Naive thymus-derived CD4-positive, alpha-beta T cell (primary cell): ENCODE results near the gene WFDC1. TPM values are rescaled to one million over a fixed set of nuclear protein-coding genes. Genes with fewer than 3 reads are reported as not detected.

Experiments used
- ATAC-seq: fragments of 150-1000 bp; cut with Tn5 transposase; 2 replicates; pipeline ENCODE4 v1.10.0; 2021; ENCODE audit warnings: mild to moderate bottlenecking, moderate library complexity
- CTCF ChIA-PET: fragments of 350-600 bp; sonication (Branson Sonifier 250); formaldehyde crosslinking; loops from one replicate; lab custom pipeline; 2021; ENCODE audit warnings: antibody characterized with exemption; lab: Charles Lee
- POLR2A ChIA-PET: fragments of 350-600 bp; sonication (Branson Sonifier 250); formaldehyde crosslinking; loops from one replicate; lab custom pipeline; 2021; ENCODE audit warnings: antibody characterized with exemption, inconsistent platforms; lab: Charles Lee
- DNase-seq, 9 donors: peaks; one replicate each; pipeline versions ENCODE4 v3.0.0 to v3.0.0-alpha.2; 2020 to 2022; ENCODE audit warnings: mixed read lengths in 1 of 9
- H3K27ac ChIP-seq: one replicate; pipeline ENCODE4 v1.7.0; 2013; ENCODE audit warnings: mild to moderate bottlenecking, low read depth, low read length, moderate library complexity
- H3K27me3 ChIP-seq, 2 donors: one replicate each; pipeline ENCODE4 v1.7.0; 2013; ENCODE audit warnings: low read length in 2 of 2, mild to moderate bottlenecking in 2 of 2, moderate library complexity in 2 of 2; ENCODE audit not compliant: control insufficient read depth in 2 of 2, insufficient read depth in 2 of 2
- H3K36me3 ChIP-seq, 3 experiments: 1 replicate in 2 of 3; 2 replicates in 1 of 3; pipeline ENCODE4 v1.7.0; 2013; ENCODE audit warnings: low read length in 3 of 3, mild to moderate bottlenecking in 3 of 3, moderate library complexity in 1 of 3; ENCODE audit not compliant: insufficient read depth in 3 of 3, control insufficient read depth in 2 of 3
- H3K4me1 ChIP-seq, 2 donors: one replicate each; pipeline ENCODE4 v1.7.0; 2013; ENCODE audit warnings: low read length in 2 of 2, mild to moderate bottlenecking in 2 of 2, moderate library complexity in 1 of 2; ENCODE audit not compliant: control insufficient read depth in 2 of 2, insufficient read depth in 2 of 2
- H3K4me3 ChIP-seq: 2 replicates; pipeline ENCODE4 v1.7.0; 2013; ENCODE audit warnings: mild to moderate bottlenecking, low read length
- H3K9me3 ChIP-seq, 3 experiments: 1 replicate in 2 of 3; 2 replicates in 1 of 3; pipeline ENCODE4 v1.7.0; 2013; ENCODE audit warnings: low read length in 3 of 3; ENCODE audit not compliant: control insufficient read depth in 2 of 3
- H3K27ac Mint-ChIP-seq, 9 donors: one replicate each; pipeline ENCODE4 v1.8.0; 2020 to 2022; ENCODE audit warnings: mixed read lengths in 9 of 9, mild to moderate bottlenecking in 8 of 9, moderate library complexity in 5 of 9, inconsistent platforms in 2 of 9
- H3K27me3 Mint-ChIP-seq, 5 donors: one replicate each; pipeline ENCODE4 v1.8.0; 2021 to 2022; ENCODE audit warnings: mixed read lengths in 5 of 5, mild to moderate bottlenecking in 1 of 5
- H3K36me3 Mint-ChIP-seq, 5 donors: one replicate each; pipeline ENCODE4 v1.8.0; 2020 to 2022; ENCODE audit warnings: mixed read lengths in 5 of 5, mild to moderate bottlenecking in 3 of 5, inconsistent platforms in 1 of 5
- H3K4me1 Mint-ChIP-seq, 7 donors: one replicate each; pipeline ENCODE4 v1.8.0; 2020 to 2022; ENCODE audit warnings: mixed read lengths in 7 of 7, mild to moderate bottlenecking in 3 of 7, inconsistent platforms in 1 of 7
- H3K4me3 Mint-ChIP-seq, 10 donors: one replicate each; pipeline ENCODE4 v1.8.0; 2020 to 2022; ENCODE audit warnings: mild to moderate bottlenecking in 10 of 10, mixed read lengths in 10 of 10, moderate library complexity in 6 of 10, inconsistent platforms in 2 of 10
- H3K9me3 Mint-ChIP-seq, 11 donors: one replicate each; pipeline ENCODE4 v1.8.0; 2020 to 2022; ENCODE audit warnings: mixed read lengths in 11 of 11, mild to moderate bottlenecking in 4 of 11, inconsistent platforms in 1 of 11, moderate library complexity in 1 of 11
- intact Hi-C, 2 donors: fragments of 100-400 bp; cut with micrococcal nuclease; formaldehyde crosslinking; loops; one replicate each; pipeline ENCODE4 v1.15.1; 2023
- polyA plus RNA-seq, 2 donors: library from polyadenylated mRNA; unstranded; fragments of 300-500 nt; fragmentation: Illumina TruSeq; gene quantifications; one replicate each; pipeline ENCODE4 v1.2.3, GENCODE V29; 2021
- total RNA-seq, 6 experiments: library from RNA in 5 of 6; stranded (reverse) in 5 of 6; gene quantifications; 1 replicate in 5 of 6; 2 replicates in 1 of 6; pipeline ENCODE4 v1.2.3 and lab custom pipeline; 2021 to 2026

Gene WFDC1
- total and polyA plus RNA-seq, 7 experiments from 2014 or later: not detected

DNA sequence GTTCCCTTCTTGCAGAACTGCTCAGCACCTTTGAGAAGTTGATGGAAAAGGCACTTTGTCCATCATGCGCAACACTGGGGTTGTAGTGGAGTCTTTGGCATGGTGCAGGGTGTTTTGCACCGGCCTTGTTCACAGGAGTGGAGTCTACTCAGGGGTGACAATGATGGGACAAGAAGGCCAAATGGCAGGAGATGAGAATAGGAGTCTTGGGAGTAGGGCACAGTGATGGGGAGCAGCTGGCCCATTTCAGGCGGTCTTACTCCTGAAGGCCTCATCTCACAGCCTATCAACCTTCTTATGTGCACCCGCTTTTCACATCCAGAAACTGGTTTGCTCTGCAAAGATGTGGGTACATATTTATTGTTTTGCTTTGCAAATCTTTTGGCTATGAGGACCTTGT, 41.5 kb upstream of the WFDC1 start:
- Histone ChIP-seq H3K4me1 (no peaks in the 10 kb centered on the region), H3K27me3 (no peaks in the 10 kb centered on the region), H3K36me3 (no peaks in the 10 kb centered on the region), H3K9me3 (no peaks in the 10 kb centered on the region), H3K27ac (no peak overlapping the region), H3K4me3 (no peak overlapping the region)
- CTCF ChIA-PET: no interaction called here
- H3K4me1 Mint-ChIP-seq: peaks cover 0 to 1% (median 0%) of the 10 kb centered on the region in 7 donors
- H3K4me3 Mint-ChIP-seq: no peak overlapping the region
- no peaks in the 10 kb centered on the region for H3K36me3 Mint-ChIP-seq
- intact Hi-C loops: no loop called here
- H3K9me3 Mint-ChIP-seq: peaks cover 0 to 7% (median 2%) of the 10 kb centered on the region in 11 donors
- POLR2A ChIA-PET: no interaction called here
- ATAC-seq: no peak
- H3K27me3 Mint-ChIP-seq: peaks cover 5 to 35% (median 30%) of the 10 kb centered on the region in 5 donors
- no peak overlapping the region for H3K27ac Mint-ChIP-seq
- no peak for DNase-seq

DNA sequence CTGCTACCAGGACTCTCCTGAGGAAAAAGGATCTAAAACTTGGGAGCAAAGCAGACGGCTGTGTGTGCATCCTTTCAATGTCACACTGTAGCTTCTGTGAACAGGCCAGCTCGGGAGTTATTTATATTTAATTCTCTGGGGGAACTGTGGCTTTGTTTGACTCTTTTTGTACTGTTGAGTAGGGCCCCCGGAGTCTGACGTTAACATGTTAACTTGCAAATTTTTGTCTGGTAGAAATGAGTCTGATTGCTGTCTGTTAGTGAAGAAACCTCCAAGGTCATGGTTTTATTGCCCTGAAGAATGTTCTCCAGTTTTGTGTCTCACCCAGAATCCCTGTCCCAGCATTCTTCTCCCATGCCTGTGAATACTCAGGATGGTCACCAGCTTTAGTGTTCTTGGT, 40.6 kb upstream of the WFDC1 start:
- Histone ChIP-seq H3K4me3 (no peak overlapping the region), H3K4me1 (no peaks in the 10 kb centered on the region), H3K36me3 (no peaks in the 10 kb centered on the region), H3K27me3 (no peaks in the 10 kb centered on the region), H3K27ac (no peak overlapping the region), H3K9me3 (no peaks in the 10 kb centered on the region)
- intact Hi-C loops: no loop called here
- Mint-ChIP-seq H3K4me3 (no peak overlapping the region), H3K27me3 (peaks cover 5 to 38% (median 30%) of the 10 kb centered on the region in 5 donors), H3K9me3 (peaks cover 0 to 13% (median 3%) of the 10 kb centered on the region in 11 donors), H3K27ac (no peak overlapping the region), H3K4me1 (peaks cover 0 to 1% (median 0%) of the 10 kb centered on the region in 7 donors), H3K36me3 (no peaks in the 10 kb centered on the region)
- DNase-seq: no peak
- ChIA-PET CTCF (no interaction called here), POLR2A (no interaction called here)
- ATAC-seq: no peak

DNA sequence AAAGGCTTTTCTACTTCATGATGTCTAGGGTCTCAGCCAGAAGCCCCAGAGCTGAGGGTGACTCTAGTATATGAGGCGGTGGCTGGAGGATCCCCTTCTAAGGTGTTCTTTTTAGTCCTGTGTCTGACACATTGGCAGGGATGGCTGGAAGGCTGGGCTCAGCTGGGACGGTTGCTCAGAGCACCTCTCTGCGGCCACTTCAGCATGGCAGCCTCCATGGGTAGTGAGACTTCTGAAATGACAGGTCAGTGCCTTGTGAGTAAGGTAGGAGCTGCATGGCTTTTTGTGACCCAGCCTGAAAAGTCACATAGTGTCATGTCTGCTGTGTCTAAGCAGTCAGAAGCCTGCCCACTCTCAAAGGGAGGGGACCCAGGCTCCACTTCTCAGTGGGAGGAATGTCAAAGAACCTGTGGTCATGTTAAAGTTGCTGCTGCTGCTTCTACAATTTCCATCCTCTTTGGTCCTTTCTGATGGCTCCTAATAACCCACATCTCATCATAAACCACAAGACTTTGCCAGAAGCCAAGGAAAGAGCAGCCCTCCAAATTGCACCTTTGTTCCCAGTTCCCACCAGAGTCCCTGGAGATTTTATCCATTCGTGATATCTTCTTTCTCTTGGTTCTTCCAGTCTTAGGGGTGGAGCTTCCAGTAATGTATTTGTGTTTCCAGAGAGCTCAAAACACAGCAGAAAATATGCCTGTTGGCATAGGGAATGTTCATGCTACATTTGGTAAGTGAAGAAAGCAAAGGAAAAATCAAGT, 39.4 kb upstream of the WFDC1 start:
- DNase-seq (no peak), ATAC-seq (no peak)
- Histone ChIP-seq H3K36me3 (no peaks in the 10 kb centered on the region), H3K27me3 (no peaks in the 10 kb centered on the region), H3K9me3 (no peaks in the 10 kb centered on the region), H3K27ac (no peak overlapping the region), H3K4me1 (no peaks in the 10 kb centered on the region), H3K4me3 (no peak overlapping the region)
- peaks cover 5 to 38% (median 29%) of the 10 kb centered on the region in 5 donors for H3K27me3 Mint-ChIP-seq
- no peaks in the 10 kb centered on the region for H3K4me1 Mint-ChIP-seq
- POLR2A ChIA-PET: no interaction called here
- CTCF ChIA-PET: no interaction called here
- no peak overlapping the region for H3K4me3 Mint-ChIP-seq
- no peak overlapping the region for H3K27ac Mint-ChIP-seq
- H3K9me3 Mint-ChIP-seq: peaks cover 0 to 15% (median 3%) of the 10 kb centered on the region in 11 donors
- intact Hi-C loops: no loop called here
- no peaks in the 10 kb centered on the region for H3K36me3 Mint-ChIP-seq

DNA sequence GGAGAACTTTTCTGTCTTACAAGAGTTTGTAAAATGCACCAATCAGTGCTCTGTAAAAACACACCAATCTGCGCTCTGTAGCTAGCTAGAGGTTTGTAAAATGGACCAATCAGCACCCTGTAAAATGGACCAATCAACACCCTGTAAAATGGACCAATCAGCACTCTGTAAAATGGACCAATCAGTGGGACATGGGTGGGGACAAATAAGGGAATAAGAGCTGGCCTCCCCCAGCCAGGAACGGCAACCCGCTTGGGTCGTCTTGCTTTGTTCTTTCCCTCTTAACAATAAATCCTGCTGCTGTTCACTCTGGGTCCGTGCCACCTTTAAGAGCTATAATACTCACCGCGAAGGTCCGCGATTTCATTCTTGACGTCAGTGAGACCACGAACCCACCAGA, 36.4 kb upstream of the WFDC1 start:
- Mint-ChIP-seq H3K4me1 (no peaks in the 10 kb centered on the region), H3K4me3 (no peak overlapping the region), H3K9me3 (peaks cover 0 to 19% (median 3%) of the 10 kb centered on the region in 11 donors), H3K27ac (no peak overlapping the region), H3K36me3 (peaks cover 0 to 7% (median 0%) of the 10 kb centered on the region in 5 donors), H3K27me3 (peaks cover 1 to 28% (median 24%) of the 10 kb centered on the region in 5 donors)
- Histone ChIP-seq H3K27ac (no peak overlapping the region), H3K36me3 (no peaks in the 10 kb centered on the region), H3K4me3 (no peak overlapping the region), H3K27me3 (no peaks in the 10 kb centered on the region), H3K9me3 (no peaks in the 10 kb centered on the region), H3K4me1 (no peaks in the 10 kb centered on the region)
- DNase-seq (no peak), ATAC-seq (no peak)
- ChIA-PET CTCF (no interaction called here), POLR2A (no interaction called here)
- intact Hi-C loops: no loop called here

DNA sequence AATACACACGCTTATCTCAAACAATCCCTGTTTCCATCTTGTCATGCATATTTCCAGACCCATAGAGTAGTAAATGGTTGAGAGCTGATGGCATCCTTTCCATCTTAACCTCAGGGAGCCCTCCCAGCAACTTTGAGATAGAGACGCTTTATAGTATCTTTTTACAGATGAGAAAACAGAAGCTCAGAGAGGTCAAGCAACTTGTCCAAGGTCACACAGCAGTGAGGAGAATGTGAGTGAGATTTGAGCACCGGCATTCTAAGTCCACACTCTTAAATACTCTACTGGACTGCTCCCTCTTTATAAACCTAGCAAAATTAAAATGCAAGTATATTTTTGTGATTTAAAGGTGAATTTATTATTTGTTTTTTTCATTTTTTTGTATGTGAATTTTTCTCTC, 35.0 kb upstream of the WFDC1 start:
- DNase-seq: no peak
- Mint-ChIP-seq H3K4me3 (no peak overlapping the region), H3K27ac (no peak overlapping the region), H3K9me3 (peaks cover 0 to 19% (median 3%) of the 10 kb centered on the region in 11 donors), H3K27me3 (peaks cover 2 to 32% (median 20%) of the 10 kb centered on the region in 5 donors), H3K4me1 (no peaks in the 10 kb centered on the region), H3K36me3 (peaks cover 0 to 7% (median 0%) of the 10 kb centered on the region in 5 donors)
- Histone ChIP-seq H3K27ac (no peak overlapping the region), H3K27me3 (no peaks in the 10 kb centered on the region), H3K4me3 (no peak overlapping the region), H3K4me1 (no peaks in the 10 kb centered on the region), H3K9me3 (no peaks in the 10 kb centered on the region), H3K36me3 (no peaks in the 10 kb centered on the region)
- ATAC-seq: no peak
- intact Hi-C loops: no loop called here
- CTCF ChIA-PET: no interaction called here
- POLR2A ChIA-PET: no interaction called here

DNA sequence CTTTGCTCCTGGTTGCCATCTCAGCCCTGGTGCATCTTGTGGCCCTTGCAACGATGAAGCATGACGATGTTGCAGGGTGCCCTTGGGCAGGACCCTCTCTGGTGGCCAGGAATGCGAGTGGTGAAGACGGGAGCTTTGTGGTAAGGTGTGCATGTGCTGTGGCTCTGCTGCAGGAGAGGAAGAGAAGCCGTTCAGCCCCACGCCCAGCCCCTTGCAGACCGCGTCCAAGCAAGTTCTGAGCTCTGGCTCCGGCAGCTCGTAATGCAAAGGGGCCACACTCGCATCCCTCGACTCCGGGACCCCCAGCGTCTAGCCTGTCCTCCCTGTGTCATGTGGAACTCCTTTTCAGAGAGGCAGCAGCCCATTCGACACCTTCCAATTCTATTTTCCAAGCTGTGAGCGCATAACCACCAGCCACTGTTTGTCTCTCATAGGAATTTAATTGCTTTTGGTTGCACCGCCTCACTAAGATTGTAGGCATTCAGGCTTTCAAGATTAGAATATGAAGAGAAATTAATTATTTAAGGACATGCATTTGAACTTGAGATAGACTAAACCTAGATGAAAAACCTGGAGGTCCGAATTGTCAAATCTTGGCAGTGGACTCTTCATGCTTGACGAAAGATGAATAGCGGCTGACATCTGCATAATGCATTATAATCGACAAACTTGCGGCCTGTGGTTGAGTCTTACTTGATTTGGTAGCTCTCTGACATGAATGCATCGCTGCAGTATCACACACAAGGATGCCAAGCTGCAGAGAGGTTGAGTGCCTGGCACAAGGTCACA, 33.7 kb upstream of the WFDC1 start:
- ATAC-seq: no peak
- Mint-ChIP-seq H3K4me3 (no peak overlapping the region), H3K9me3 (peaks cover 0 to 13% (median 0%) of the 10 kb centered on the region in 11 donors), H3K27ac (no peak overlapping the region), H3K36me3 (peaks cover 0 to 7% (median 0%) of the 10 kb centered on the region in 5 donors), H3K27me3 (peaks cover 5 to 32% (median 20%) of the 10 kb centered on the region in 5 donors), H3K4me1 (no peaks in the 10 kb centered on the region)
- intact Hi-C loops: no loop called here
- POLR2A ChIA-PET: no interaction called here
- CTCF ChIA-PET: no interaction called here
- Histone ChIP-seq H3K27me3 (no peaks in the 10 kb centered on the region), H3K4me3 (no peak overlapping the region), H3K9me3 (no peaks in the 10 kb centered on the region), H3K27ac (no peak overlapping the region), H3K36me3 (no peaks in the 10 kb centered on the region), H3K4me1 (no peaks in the 10 kb centered on the region)
- no peak for DNase-seq
